GM23248 (cell line): ENCODE measurements around the gene TRAPPC8. TPM values are rescaled to one million over a fixed set of nuclear protein-coding genes. Genes with fewer than 3 reads are reported as not detected.
"Not testable (repeated sequence)": the region's sequence is repeated elsewhere in the genome, so short reads cannot be mapped to it uniquely, and the experiment has no call there.

ENCODE experiments used
- DNase-seq: peaks from one replicate; pipeline ENCODE4 v3.0.0-alpha.2; 2015
- H2AFZ ChIP-seq: fragments of 200-600 bp; sonication (generic); 2 replicates; pipeline ENCODE4 v1.6.1; 2016; ENCODE audit warnings: antibody characterized with exemption
- H3F3A ChIP-seq: fragments of 200-600 bp; sonication (generic); 2 replicates; pipeline ENCODE4 v1.6.1; 2016; ENCODE audit warnings: mild to moderate bottlenecking, antibody characterized with exemption, mixed run types; ENCODE audit not compliant: insufficient read depth
- H3K27ac ChIP-seq: fragments of 200-600 bp; sonication (generic); 2 replicates; pipeline ENCODE4 v1.5.1; 2016; ENCODE audit warnings: mild to moderate bottlenecking
- H3K27me3 ChIP-seq: fragments of 200-600 bp; sonication (generic); replicated peaks from 2 replicates; pipeline ENCODE4 v1.6.1; 2016; ENCODE audit warnings: mild to moderate bottlenecking; ENCODE audit not compliant: insufficient read depth
- H3K36me3 ChIP-seq: fragments of 200-600 bp; sonication (generic); 2 replicates; pipeline ENCODE4 v1.6.1; 2016; ENCODE audit warnings: low read depth, mild to moderate bottlenecking
- H3K4me1 ChIP-seq: fragments of 200-600 bp; sonication (generic); 2 replicates; pipeline ENCODE4 v1.6.1; 2016; ENCODE audit warnings: mild to moderate bottlenecking; ENCODE audit not compliant: insufficient read depth
- H3K4me2 ChIP-seq: fragments of 200-600 bp; sonication (generic); one replicate; pipeline ENCODE4 v1.6.1; 2016; ENCODE audit warnings: mild to moderate bottlenecking; ENCODE audit not compliant: unreplicated experiment
- H3K4me3 ChIP-seq: fragments of 200-600 bp; sonication (generic); 2 replicates; pipeline ENCODE4 v1.5.1; 2016; ENCODE audit warnings: mild to moderate bottlenecking
- H3K79me2 ChIP-seq: fragments of 200-600 bp; sonication (generic); 2 replicates; pipeline ENCODE4 v1.6.1; 2016; ENCODE audit warnings: mild to moderate bottlenecking; ENCODE audit not compliant: insufficient read depth
- H3K9ac ChIP-seq: fragments of 200-600 bp; sonication (generic); 2 replicates; pipeline ENCODE4 v1.6.1; 2016; ENCODE audit warnings: mild to moderate bottlenecking
- H3K9me2 ChIP-seq: fragments of 200-600 bp; sonication (generic); 2 replicates; pipeline ENCODE4 v1.6.1; 2016; ENCODE audit warnings: mixed run types, mild to moderate bottlenecking, moderate library complexity; ENCODE audit not compliant: insufficient read depth
- H3K9me3 ChIP-seq: fragments of 200-600 bp; sonication (generic); one replicate; pipeline ENCODE4 v1.6.1; 2017; ENCODE audit warnings: low read depth
- H4K20me1 ChIP-seq: fragments of 200-600 bp; sonication (generic); 2 replicates; pipeline ENCODE4 v1.6.0; 2016; ENCODE audit not compliant: insufficient read depth
- EZH2 ChIP-seq: fragments of 200-600 bp; sonication (generic); IDR thresholded peaks from 2 replicates; pipeline ENCODE4 v1.6.1; 2018; ENCODE audit warnings: antibody characterized with exemption, mild to moderate bottlenecking; ENCODE audit not compliant: insufficient read depth, poor library complexity, severe bottlenecking
- EZH2phosphoT487 ChIP-seq: fragments of 200-600 bp; sonication (generic); IDR thresholded peaks from 2 replicates; pipeline ENCODE4 v1.6.1; 2018; ENCODE audit warnings: antibody characterized with exemption, moderate library complexity, mild to moderate bottlenecking, low read depth; ENCODE audit not compliant: insufficient read depth
- WGBS, 2 experiments: methylation state at CpG; one replicate each; pipeline ENCODE4 v1.1.6; 2015 to 2017; ENCODE audit warnings: low lambda C conversion rate in 2 of 2, low coverage in 1 of 2; ENCODE audit errors: missing lambda C conversion rate in 2 of 2; 5-methylcytosine and 5-hydroxymethylcytosine counted together
- in situ Hi-C: fragments of 300-500 bp; cut with MboI; formaldehyde crosslinking; loops from 2 replicates; pipeline ENCODE4 v1.15.0; 2020
- polyA plus RNA-seq: library from polyadenylated mRNA; unstranded; fragments of >200 nt; fragmentation: Nextera tagmentation; extraction: Ambion mirVana; gene quantifications from 2 replicates; pipeline ENCODE4 v1.2.1, GENCODE V29; 2016
- total RNA-seq: library from RNA; depleted of rRNA; stranded (reverse); fragments of >200 nt; shearing (Covaris generic); gene quantifications from 2 replicates; pipeline ENCODE4 v1.2.3, GENCODE V29; 2014

TRAPPC8 gene
- total and polyA plus RNA-seq, 2 experiments from 2014 or later, result 10.1 to 39.4 TPM

GRCh38 chr18:31931886-31932240, 11.1 kb downstream of the TRAPPC8 start:
- Histone ChIP-seq H3K9me2 (no peaks in the 10 kb centered on the region), H3K4me2 (no peak overlapping the region), H2AFZ (no peak overlapping the region), H3K9me3 (no peaks in the 10 kb centered on the region), H3K9ac (no peak overlapping the region), H3K27me3 (no peaks in the 10 kb centered on the region), H3K4me3 (no peak overlapping the region), H3K36me3 (0 out of 2 replicates have a peak, but pooled peaks cover 4% of the 10 kb centered on the region), H3K79me2 (peaks cover 97% of the 10 kb centered on the region), H3F3A (no peaks in the 10 kb centered on the region), H3K4me1 (no peaks in the 10 kb centered on the region), H4K20me1 (peaks cover 5% of the 10 kb centered on the region; the same call in 1 of the 2 replicates), H3K27ac (no peak overlapping the region)
- no peak for DNase-seq
- TF ChIP-seq EZH2, result no peak
- TF ChIP-seq EZH2phosphoT487, result no peak
- in situ Hi-C loops, result no loop called here
- WGBS, 2 experiments, result 88 to 90% methylated on average over 6 of the region's 6 CpGs

- no peaks in the 10 kb centered on the region for H3K9me3 ChIP-seq
- in situ Hi-C loops, result no loop called here
- no peaks in the 10 kb centered on the region for H3F3A ChIP-seq
- peaks cover 97% of the 10 kb centered on the region for H3K79me2 ChIP-seq
- H3K4me1 ChIP-seq, result no peaks in the 10 kb centered on the region
- H3K9ac ChIP-seq, result no peak overlapping the region
- peak; percentile 28 for DNase-seq
- H3K27ac ChIP-seq, result no peak overlapping the region
- H3K4me2 ChIP-seq, result no peak overlapping the region
- H3K9me2 ChIP-seq, result no peaks in the 10 kb centered on the region
- no peak overlapping the region for H2AFZ ChIP-seq
- WGBS, 2 experiments, result 81 to 86% methylated on average over 6 of the region's 6 CpGs
- peaks cover 4% of the 10 kb centered on the region; the same call in 1 of the 2 replicates for H3K36me3 ChIP-seq
- H3K27me3 ChIP-seq, result no peaks in the 10 kb centered on the region
- H4K20me1 ChIP-seq, result peaks cover 5% of the 10 kb centered on the region; the same call in 1 of the 2 replicates
- no peak overlapping the region for H3K4me3 ChIP-seq
- TF ChIP-seq EZH2 (no peak), EZH2phosphoT487 (no peak)
These were observed 11.6 kb downstream of the TRAPPC8 start for GRCh38 chr18:31931163-31931885.

- Histone ChIP-seq H3K36me3 (peaks cover 4% of the 10 kb centered on the region; the same call in 1 of the 2 replicates), H3K4me2 (no peak overlapping the region), H3K27ac (no peak overlapping the region), H3K4me3 (no peak overlapping the region), H3K9ac (no peak overlapping the region), H2AFZ (no peak overlapping the region), H4K20me1 (peaks cover 5% of the 10 kb centered on the region; the same call in 1 of the 2 replicates), H3K4me1 (no peaks in the 10 kb centered on the region), H3K9me2 (no peaks in the 10 kb centered on the region), H3K79me2 (peaks cover 97% of the 10 kb centered on the region), H3K27me3 (no peaks in the 10 kb centered on the region), H3K9me3 (no peaks in the 10 kb centered on the region), H3F3A (no peaks in the 10 kb centered on the region)
- no peak for TF ChIP-seq EZH2phosphoT487
- no peak for TF ChIP-seq EZH2
- no peak for DNase-seq
- in situ Hi-C loops, result no loop called here
These were observed 13.7 kb downstream of the TRAPPC8 start for GRCh38 chr18:31929273-31929672.

- WGBS, 2 experiments, result 97% methylated on average over 5 of the region's 5 CpGs
- H4K20me1 ChIP-seq, in situ Hi-C loops, H3K27me3 ChIP-seq, H3K9me2 ChIP-seq, H2AFZ ChIP-seq, H3K36me3 ChIP-seq, H3K9me3 ChIP-seq, DNase-seq, H3K4me3 ChIP-seq, H3K4me1 ChIP-seq, H3K9ac ChIP-seq, H3K4me2 ChIP-seq, H3K27ac ChIP-seq, H3F3A ChIP-seq: not testable (repeated sequence)
- peaks cover 97% of the 10 kb centered on the region for H3K79me2 ChIP-seq
These were observed 15.9 kb downstream of the TRAPPC8 start for GRCh38 chr18:31926988-31927387.

GRCh38 chr18:31920277-31920676, 22.7 kb downstream of the TRAPPC8 start:
- Histone ChIP-seq H3K27ac (no peak overlapping the region), H3K4me3 (no peak overlapping the region), H3K79me2 (peaks cover 92% of the 10 kb centered on the region), H3F3A (no peaks in the 10 kb centered on the region), H3K4me1 (no peaks in the 10 kb centered on the region), H3K9me2 (no peaks in the 10 kb centered on the region), H3K9ac (no peak overlapping the region), H3K4me2 (no peak overlapping the region), H3K36me3 (peaks cover 11% of the 10 kb centered on the region; the same call in 1 of the 2 replicates), H2AFZ (no peak overlapping the region), H3K27me3 (no peaks in the 10 kb centered on the region), H4K20me1 (no peaks in the 10 kb centered on the region), H3K9me3 (no peaks in the 10 kb centered on the region)
- DNase-seq, result no peak
- TF ChIP-seq EZH2 (no peak), EZH2phosphoT487 (no peak)
- in situ Hi-C loops, result no loop called here
- 82 to 91% methylated on average over 3 of the region's 3 CpGs for WGBS, 2 experiments

- DNase-seq, H3K4me1 ChIP-seq, in situ Hi-C loops, H3K4me2 ChIP-seq, H3F3A ChIP-seq, H3K9me3 ChIP-seq, H3K9me2 ChIP-seq, H2AFZ ChIP-seq, H3K9ac ChIP-seq, H3K27me3 ChIP-seq, H3K27ac ChIP-seq, H4K20me1 ChIP-seq, H3K4me3 ChIP-seq: not testable (repeated sequence)
- WGBS, 2 experiments, result 96 to 98% methylated on average over 5 of the region's 5 CpGs
- Histone ChIP-seq H3K36me3 (peaks cover 11% of the 10 kb centered on the region), H3K79me2 (peaks cover 90% of the 10 kb centered on the region)
These were observed 23.6 kb downstream of the TRAPPC8 start for GRCh38 chr18:31919366-31919765.
